ENCODE results near the gene SPTBN5. TPM values are rescaled to one million over a fixed set of nuclear protein-coding genes. Genes with fewer than 3 reads are reported as not detected.

Gene SPTBN5
- total RNA-seq, 1 experiment from 2014 or later: 0.84 TPM

- no peaks in the 10 kb centered on the region for H3K36me3 ChIP-seq (ENCODE audit: low read depth, low read length)
- no peak overlapping the region for H2AFZ ChIP-seq (ENCODE audit: low read length)
- H3F3A ChIP-seq (ENCODE audit: low read length, unreplicated experiment): no peaks in the 10 kb centered on the region
- no peak overlapping the region for H3K4me2 ChIP-seq (ENCODE audit: low read length)
- peaks cover 33% of the 10 kb centered on the region for H3K4me1 ChIP-seq (ENCODE audit: insufficient read depth, low read length)
- no TSS peak for BruUV-seq (replicated peaks)
- no peak overlapping the region for H3K4me3 ChIP-seq (ENCODE audit: low read length)
- H4K20me1 ChIP-seq (ENCODE audit: low read length): no peaks in the 10 kb centered on the region
- no peaks in the 10 kb centered on the region for H3K9me3 ChIP-seq (ENCODE audit: low read length)
- intact Hi-C loops (cut with micrococcal nuclease): no loop called here
- H3K79me2 ChIP-seq (ENCODE audit: low read length): peaks cover 10% of the 10 kb centered on the region; the same call in 1 of the 2 replicates
- no peak overlapping the region for H3K27ac ChIP-seq (ENCODE audit: low read length)
- no peak for ATAC-seq
- TF ChIP-seq, protein P1, sequence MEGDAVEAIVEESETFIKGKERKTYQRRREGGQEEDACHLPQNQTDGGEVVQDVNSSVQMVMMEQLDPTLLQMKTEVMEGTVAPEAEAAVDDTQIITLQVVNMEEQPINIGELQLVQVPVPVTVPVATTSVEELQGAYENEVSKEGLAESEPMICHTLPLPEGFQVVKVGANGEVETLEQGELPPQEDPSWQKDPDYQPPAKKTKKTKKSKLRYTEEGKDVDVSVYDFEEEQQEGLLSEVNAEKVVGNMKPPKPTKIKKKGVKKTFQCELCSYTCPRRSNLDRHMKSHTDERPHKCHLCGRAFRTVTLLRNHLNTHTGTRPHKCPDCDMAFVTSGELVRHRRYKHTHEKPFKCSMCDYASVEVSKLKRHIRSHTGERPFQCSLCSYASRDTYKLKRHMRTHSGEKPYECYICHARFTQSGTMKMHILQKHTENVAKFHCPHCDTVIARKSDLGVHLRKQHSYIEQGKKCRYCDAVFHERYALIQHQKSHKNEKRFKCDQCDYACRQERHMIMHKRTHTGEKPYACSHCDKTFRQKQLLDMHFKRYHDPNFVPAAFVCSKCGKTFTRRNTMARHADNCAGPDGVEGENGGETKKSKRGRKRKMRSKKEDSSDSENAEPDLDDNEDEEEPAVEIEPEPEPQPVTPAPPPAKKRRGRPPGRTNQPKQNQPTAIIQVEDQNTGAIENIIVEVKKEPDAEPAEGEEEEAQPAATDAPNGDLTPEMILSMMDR (conservative IDR thresholded peaks at IDR 0.05; ENCODE audit: low read depth, low read length): no peak
- no peaks in the 10 kb centered on the region for H3K9me2 ChIP-seq (replicated peaks; ENCODE audit: low read length)
- ChIA-PET CTCF (no interaction called here), POLR2A (ENCODE audit: unreplicated experiment) (no interaction called here)
- H3K9ac ChIP-seq (ENCODE audit: low read length): no peak overlapping the region
- H3K27me3 ChIP-seq (ENCODE audit: low read length): no peaks in the 10 kb centered on the region
- no peak for DNase-seq
Observed at GRCh38 chr15:41836713-41837454, 57.0 kb downstream of the SPTBN5 start.

DNA sequence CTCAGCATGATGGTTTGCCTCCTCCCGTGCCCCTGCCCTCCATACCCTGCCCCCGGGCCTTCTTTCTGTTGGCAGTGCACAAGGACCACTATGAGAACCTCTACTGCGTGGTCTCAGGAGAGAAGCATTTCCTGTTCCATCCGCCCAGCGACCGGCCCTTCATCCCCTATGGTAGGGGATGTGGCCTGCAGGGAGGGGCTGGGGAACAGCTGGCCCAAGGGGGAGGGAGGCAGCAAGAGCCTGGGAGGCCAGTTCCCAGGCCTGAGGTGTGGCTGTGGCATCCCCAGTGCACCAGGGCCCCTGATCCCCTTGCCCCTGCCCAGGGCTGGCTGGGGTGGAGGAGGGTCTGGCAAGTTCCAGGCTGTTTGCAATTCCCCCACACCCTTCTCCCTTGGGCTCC is 57.8 kb downstream of the SPTBN5 start:
- BruUV-seq (replicated peaks): no TSS peak
- Histone ChIP-seq H3K9me2 (replicated peaks; ENCODE audit: low read length) (no peaks in the 10 kb centered on the region), H4K20me1 (ENCODE audit: low read length) (no peaks in the 10 kb centered on the region), H3K9ac (ENCODE audit: low read length) (no peak overlapping the region), H3F3A (ENCODE audit: low read length, unreplicated experiment) (no peaks in the 10 kb centered on the region), H3K4me1 (ENCODE audit: insufficient read depth, low read length) (peaks cover 33% of the 10 kb centered on the region), H3K9me3 (ENCODE audit: low read length) (no peaks in the 10 kb centered on the region), H3K27ac (ENCODE audit: low read length) (no peak overlapping the region), H3K4me2 (ENCODE audit: low read length) (no peak overlapping the region), H3K36me3 (ENCODE audit: low read depth, low read length) (no peaks in the 10 kb centered on the region), H2AFZ (ENCODE audit: low read length) (no peak overlapping the region), H3K4me3 (ENCODE audit: low read length) (no peak overlapping the region), H3K79me2 (ENCODE audit: low read length) (peaks cover 10% of the 10 kb centered on the region; the same call in 1 of the 2 replicates), H3K27me3 (ENCODE audit: low read length) (no peaks in the 10 kb centered on the region)
- TF ChIP-seq, protein P1 (conservative IDR thresholded peaks at IDR 0.05; ENCODE audit: low read depth, low read length): no peak
- TF ChIP-seq EZH2phosphoT487 (IDR thresholded peaks at IDR 0.05; ENCODE audit: borderline replicate concordance, low read length) (no peak), EZH2 (IDR thresholded peaks at IDR 0.05; ENCODE audit: low read length, unreplicated experiment) (no peak)
- ChIA-PET CTCF (no interaction called here), POLR2A (ENCODE audit: unreplicated experiment) (no interaction called here)
- intact Hi-C loops (cut with micrococcal nuclease): no loop called here
- ATAC-seq (no peak), DNase-seq (no peak)

- Histone ChIP-seq H3K4me1 (ENCODE audit: insufficient read depth, low read length) (peaks cover 34% of the 10 kb centered on the region), H2AFZ (ENCODE audit: low read length) (no peak overlapping the region), H3K27ac (ENCODE audit: low read length) (no peak overlapping the region), H3F3A (ENCODE audit: low read length, unreplicated experiment) (no peaks in the 10 kb centered on the region), H3K9me2 (replicated peaks; ENCODE audit: low read length) (no peaks in the 10 kb centered on the region), H3K27me3 (ENCODE audit: low read length) (no peaks in the 10 kb centered on the region), H3K4me3 (ENCODE audit: low read length) (no peak overlapping the region), H3K9ac (ENCODE audit: low read length) (no peak overlapping the region), H3K9me3 (ENCODE audit: low read length) (no peaks in the 10 kb centered on the region), H4K20me1 (ENCODE audit: low read length) (no peaks in the 10 kb centered on the region), H3K36me3 (ENCODE audit: low read depth, low read length) (no peaks in the 10 kb centered on the region), H3K79me2 (ENCODE audit: low read length) (peaks cover 20% of the 10 kb centered on the region), H3K4me2 (ENCODE audit: low read length) (no peak overlapping the region)
- TF ChIP-seq EZH2phosphoT487 (IDR thresholded peaks at IDR 0.05; ENCODE audit: borderline replicate concordance, low read length): no peak
- TF ChIP-seq EZH2 (IDR thresholded peaks at IDR 0.05; ENCODE audit: low read length, unreplicated experiment): no peak
- TF ChIP-seq, protein P1 (conservative IDR thresholded peaks at IDR 0.05; ENCODE audit: low read depth, low read length): no peak
- CTCF ChIA-PET: no interaction called here
- ATAC-seq (no peak), DNase-seq (no peak)
- POLR2A ChIA-PET (ENCODE audit: unreplicated experiment): no interaction called here
- no TSS peak for BruUV-seq (replicated peaks)
- intact Hi-C loops (cut with micrococcal nuclease): no loop called here
Observed at GRCh38 chr15:41834096-41834495, 59.8 kb downstream of the SPTBN5 start.

Measured in PC-3 (cell line).